Measurements from ENCODE around the gene NDUFB10. TPM values are rescaled to one million over a fixed set of nuclear protein-coding genes. Genes with fewer than 3 reads are reported as not detected.

The NDUFB10 gene
- total and polyA plus RNA-seq, 2 experiments from 2014 or later, result 244 to 495 TPM

GRCh38 chr16:1973461-1974156 lies 14.3 kb downstream of the NDUFB10 start:
- Histone ChIP-seq H3K36me3 (ENCODE audit: insufficient read depth) (no peaks in the 10 kb centered on the region), H3K4me3 (no peak overlapping the region), H3K4me1 (ENCODE audit: insufficient read depth) (peaks cover 14% of the 10 kb centered on the region; the same call in 1 of the 2 replicates), H4K20me1 (replicated peaks; ENCODE audit: insufficient read depth) (no peaks in the 10 kb centered on the region; the same call in none of the 2 replicates), H3K4me2 (no peak overlapping the region), H3K27ac (ENCODE audit: low read depth) (no peak overlapping the region), H2AFZ (no peak overlapping the region), H3F3A (replicated peaks; ENCODE audit: low read depth) (0 out of 2 replicates have a peak, but pooled peaks cover 4% of the 10 kb centered on the region), H3K27me3 (ENCODE audit: insufficient read depth) (no peaks in the 10 kb centered on the region), H3K9me2 (ENCODE audit: insufficient read depth) (no peaks in the 10 kb centered on the region), H3K79me2 (replicated peaks; ENCODE audit: insufficient read depth) (peaks cover 21% of the 10 kb centered on the region)
- peaks cover 14% of the 10 kb centered on the region for H3K27me3 Mint-ChIP-seq (ENCODE audit: insufficient read depth, low read depth, poor library complexity)
- ATAC-seq (no peak), DNase-seq (ENCODE audit: low spot score) (no peak)
- peaks cover 16% of the 10 kb centered on the region for H3K36me3 Mint-ChIP-seq (ENCODE audit: low read depth)
- peaks cover 12% of the 10 kb centered on the region for H3K4me1 Mint-ChIP-seq
- TF ChIP-seq ETS1 (IDR thresholded peaks at IDR 0.05), result no peak
- peaks cover 3% of the 10 kb centered on the region; the same call in 1 of the 3 replicates for H3K9me3 Mint-ChIP-seq
- H3K27ac Mint-ChIP-seq, result no peak overlapping the region
- peak overlapping the region; percentile 99; the same call in 2 of the 3 replicates for H3K4me3 Mint-ChIP-seq

- peaks cover 16% of the 10 kb centered on the region for H3K36me3 Mint-ChIP-seq (ENCODE audit: low read depth)
These were observed 15.1 kb downstream of the NDUFB10 start for GRCh38 chr16:1974157-1975070.

More at GRCh38 chr16:1974157-1975070, 15.1 kb downstream of the NDUFB10 start:
- Mint-ChIP-seq H3K27ac (no peak overlapping the region), H3K4me1 (peaks cover 12% of the 10 kb centered on the region), H3K27me3 (ENCODE audit: insufficient read depth, low read depth, poor library complexity) (peaks cover 15% of the 10 kb centered on the region), H3K4me3 (0 out of 3 replicates have a peak overlapping the region, but pooled peaks have one; percentile 19), H3K9me3 (peaks cover 3% of the 10 kb centered on the region; the same call in 1 of the 3 replicates)
- H3K79me2 ChIP-seq (replicated peaks; ENCODE audit: insufficient read depth), result peaks cover 21% of the 10 kb centered on the region
- H3K4me2 ChIP-seq, result no peak overlapping the region
- no peaks in the 10 kb centered on the region for H3K36me3 ChIP-seq (ENCODE audit: insufficient read depth)
- 0 out of 2 replicates have a peak, but pooled peaks cover 8% of the 10 kb centered on the region for H3F3A ChIP-seq (replicated peaks; ENCODE audit: low read depth)
- no peak for DNase-seq (ENCODE audit: low spot score)
- no peak for ATAC-seq
- H3K9me2 ChIP-seq (ENCODE audit: insufficient read depth), result no peaks in the 10 kb centered on the region
- no peaks in the 10 kb centered on the region for H3K27me3 ChIP-seq (ENCODE audit: insufficient read depth)
- no peak overlapping the region for H3K27ac ChIP-seq (ENCODE audit: low read depth)
- H3K4me1 ChIP-seq (ENCODE audit: insufficient read depth), result peaks cover 14% of the 10 kb centered on the region; the same call in 1 of the 2 replicates
- H3K4me3 ChIP-seq, result no peak overlapping the region
- H4K20me1 ChIP-seq (replicated peaks; ENCODE audit: insufficient read depth), result no peaks in the 10 kb centered on the region; the same call in none of the 2 replicates
- no peak for TF ChIP-seq ETS1 (IDR thresholded peaks at IDR 0.05)
- H2AFZ ChIP-seq, result no peak overlapping the region
